Endodermal cell (in vitro differentiated cells): ENCODE measurements around the gene SHKBP1. TPM values are rescaled to one million over a fixed set of nuclear protein-coding genes. Genes with fewer than 3 reads are reported as not detected.

Experiments used
- DNase-seq: peaks from one replicate; pipeline ENCODE4 v3.0.0-alpha.2; 2017
- H3K27ac ChIP-seq: 2 replicates; pipeline ENCODE4 v1.5.1; 2013; ENCODE audit warnings: mild to moderate bottlenecking, low read depth, low read length, moderate library complexity
- H3K27me3 ChIP-seq: 2 replicates; pipeline ENCODE4 v1.6.1; 2013; ENCODE audit warnings: mild to moderate bottlenecking, low read length, moderate library complexity; ENCODE audit not compliant: insufficient read depth, control insufficient read depth, poor library complexity, severe bottlenecking
- H3K36me3 ChIP-seq: 2 replicates; pipeline ENCODE4 v1.7.0; 2013; ENCODE audit warnings: mild to moderate bottlenecking, low read length, moderate library complexity; ENCODE audit not compliant: control insufficient read depth, insufficient read depth
- H3K4me1 ChIP-seq: one replicate; pipeline ENCODE4 v1.7.0; 2013; ENCODE audit warnings: low read length; ENCODE audit not compliant: control insufficient read depth, insufficient read depth
- H3K4me3 ChIP-seq: 2 replicates; pipeline ENCODE4 v1.5.1; 2013; ENCODE audit warnings: mild to moderate bottlenecking, low read length, moderate library complexity
- H3K9ac ChIP-seq: 2 replicates; pipeline ENCODE4 v1.6.1; 2013; ENCODE audit warnings: mild to moderate bottlenecking, low read length, moderate library complexity; ENCODE audit not compliant: poor library complexity, severe bottlenecking; ENCODE audit errors: extremely low read depth
- H3K9me3 ChIP-seq: 2 replicates; pipeline ENCODE4 v1.6.1; 2013; ENCODE audit warnings: mild to moderate bottlenecking, low read length, moderate library complexity; ENCODE audit not compliant: control insufficient read depth
- H3K27ac Mint-ChIP-seq: 2 replicates; pipeline ENCODE4 v1.8.0; 2020; ENCODE audit warnings: mixed read lengths
- H3K27me3 Mint-ChIP-seq: 2 replicates; pipeline ENCODE4 v1.8.0; 2021; ENCODE audit warnings: mild to moderate bottlenecking, mixed read lengths; ENCODE audit not compliant: insufficient read depth
- H3K36me3 Mint-ChIP-seq: 2 replicates; pipeline ENCODE4 v1.8.0; 2020; ENCODE audit warnings: low read depth, mixed read lengths
- H3K4me1 Mint-ChIP-seq: 2 replicates; pipeline ENCODE4 v1.8.0; 2020; ENCODE audit warnings: mixed read lengths
- H3K4me3 Mint-ChIP-seq: 2 replicates; pipeline ENCODE4 v1.8.0; 2020; ENCODE audit warnings: mild to moderate bottlenecking, moderate library complexity, mixed read lengths
- H3K9me3 Mint-ChIP-seq: 2 replicates; pipeline ENCODE4 v1.8.0; 2020; ENCODE audit warnings: mild to moderate bottlenecking, mixed read lengths
- CTCF ChIP-seq: fragments of 200-600 bp; sonication (generic); conservative IDR thresholded peaks from 2 replicates; pipeline ENCODE4 v1.5.0; 2021; ENCODE audit warnings: antibody characterized with exemption, mild to moderate bottlenecking
- WGBS, 2 experiments: methylation state at CpG; one replicate each; pipeline versions ENCODE4 v1.1.5 to v1.1.7; 2013; ENCODE audit warnings: missing lambda C conversion rate in 2 of 2, mixed read lengths in 1 of 2; ENCODE audit not compliant: insufficient coverage in 1 of 2, insufficient read length in 1 of 2; 5-methylcytosine and 5-hydroxymethylcytosine counted together
- total RNA-seq, 2 donors: library from RNA; stranded (reverse); fragmentation: NEBNext Ultra II Directional in 1 of 2; extraction: Animal tissue kit (Norgen Biotek cat#: 25700) in 1 of 2; gene quantifications; 2 replicates in 1 of 2; 3 replicates in 1 of 2; pipeline ENCODE4 v1.2.1, GENCODE V29; 2021

The SHKBP1 gene
- total RNA-seq, 2 donors from 2014 or later: 110 TPM

GRCh38 chr19:40630571-40631160 is 54.0 kb downstream of the SHKBP1 start:
- no peak for TF ChIP-seq CTCF
- H3K27me3 Mint-ChIP-seq: peaks cover 10% of the 10 kb centered on the region
- H3K4me3 Mint-ChIP-seq: no peak overlapping the region
- H3K9ac ChIP-seq: no peak overlapping the region
- H3K27ac ChIP-seq: no peak overlapping the region
- no peak overlapping the region for H3K4me3 ChIP-seq
- peaks cover 39% of the 10 kb centered on the region for H3K36me3 Mint-ChIP-seq
- DNase-seq: peak; percentile 52
- H3K27ac Mint-ChIP-seq: peak overlapping the region; percentile 84
- 75 to 83% methylated on average over 13 to 16 of the region's 16 CpGs for WGBS, 2 experiments
- H3K4me1 ChIP-seq: peaks cover 6% of the 10 kb centered on the region
- H3K9me3 ChIP-seq: no peaks in the 10 kb centered on the region
- H3K4me1 Mint-ChIP-seq: peaks cover 26% of the 10 kb centered on the region
- peaks cover 12% of the 10 kb centered on the region for H3K36me3 ChIP-seq
- H3K27me3 ChIP-seq: peaks cover 7% of the 10 kb centered on the region
- H3K9me3 Mint-ChIP-seq: no peaks in the 10 kb centered on the region

GRCh38 chr19:40632311-40633036 is 55.8 kb downstream of the SHKBP1 start:
- peaks cover 6% of the 10 kb centered on the region for H3K4me1 ChIP-seq
- H3K4me3 ChIP-seq: no peak overlapping the region
- no peaks in the 10 kb centered on the region for H3K9me3 ChIP-seq
- no peaks in the 10 kb centered on the region for H3K9me3 Mint-ChIP-seq
- peaks cover 26% of the 10 kb centered on the region for H3K4me1 Mint-ChIP-seq
- H3K4me3 Mint-ChIP-seq: no peak overlapping the region
- H3K27ac ChIP-seq: no peak overlapping the region
- WGBS, 2 experiments: 38 to 45% methylated on average over 3 of the region's 3 CpGs
- H3K9ac ChIP-seq: peak overlapping the region; percentile 20
- peaks cover 25% of the 10 kb centered on the region for H3K36me3 Mint-ChIP-seq
- peak; percentile 89 for DNase-seq
- peaks cover 20% of the 10 kb centered on the region for H3K27me3 Mint-ChIP-seq
- peaks cover 12% of the 10 kb centered on the region for H3K27me3 ChIP-seq
- H3K36me3 ChIP-seq: peaks cover 8% of the 10 kb centered on the region
- TF ChIP-seq CTCF: no peak
- H3K27ac Mint-ChIP-seq: peak overlapping the region; percentile 81

GRCh38 chr19:40633207-40633606 is 56.5 kb downstream of the SHKBP1 start:
- H3K4me1 Mint-ChIP-seq: peaks cover 26% of the 10 kb centered on the region
- no peak for DNase-seq
- H3K27ac ChIP-seq: no peak overlapping the region
- peaks cover 20% of the 10 kb centered on the region for H3K27me3 Mint-ChIP-seq
- no peak for TF ChIP-seq CTCF
- peaks cover 6% of the 10 kb centered on the region for H3K4me1 ChIP-seq
- WGBS, 2 experiments: 76% methylated on average over 5 of the region's 5 CpGs; no CpG with 5 or more reads in 1 of the 2 experiments
- H3K27ac Mint-ChIP-seq: peak overlapping the region; percentile 81
- no peaks in the 10 kb centered on the region for H3K9me3 ChIP-seq
- no peak overlapping the region for H3K4me3 Mint-ChIP-seq
- no peak overlapping the region for H3K4me3 ChIP-seq
- H3K9ac ChIP-seq: no peak overlapping the region
- peaks cover 20% of the 10 kb centered on the region for H3K36me3 Mint-ChIP-seq
- peaks cover 12% of the 10 kb centered on the region for H3K27me3 ChIP-seq
- peaks cover 3% of the 10 kb centered on the region for H3K36me3 ChIP-seq
- H3K9me3 Mint-ChIP-seq: no peaks in the 10 kb centered on the region
